B cell (primary cell): Measurements from ENCODE around the gene PHACTR1.

Experiments used
- EZH2 ChIP-seq: IDR thresholded peaks from 2 replicates; pipeline ENCODE4 v1.6.1; 2012; ENCODE audit warnings: borderline replicate concordance, low read depth, mild to moderate bottlenecking, moderate library complexity, low read length; ENCODE audit not compliant: insufficient read depth, poor library complexity, severe bottlenecking
- TF ChIP-seq, protein P1 (sequence below): fragments of 200-600 bp; IDR thresholded peaks from one replicate; pipeline ENCODE4 v1.8.0; 2022; ENCODE audit warnings: antibody characterized with exemption, mild to moderate bottlenecking

DNA sequence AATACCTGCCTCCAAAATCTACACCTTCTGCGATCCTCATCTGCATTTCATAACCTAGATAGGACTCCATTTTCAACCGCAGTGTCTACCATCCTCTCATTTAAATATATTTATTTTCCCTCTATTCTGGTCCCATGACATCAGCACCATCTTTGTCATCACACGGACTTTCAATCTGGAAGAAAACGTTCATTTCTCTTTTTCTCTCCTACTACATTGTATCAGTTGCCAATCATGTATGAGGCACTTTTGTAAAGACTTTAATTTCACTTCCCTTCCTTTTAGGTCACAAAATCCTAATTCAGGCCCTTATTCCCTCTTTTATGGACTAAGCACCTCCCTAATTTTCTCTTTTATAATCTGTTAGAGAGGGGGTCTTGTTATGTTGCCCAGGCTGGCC lies 89.6 kb downstream of the PHACTR1 start:
- no peak for TF ChIP-seq EZH2
- TF ChIP-seq, protein P1, sequence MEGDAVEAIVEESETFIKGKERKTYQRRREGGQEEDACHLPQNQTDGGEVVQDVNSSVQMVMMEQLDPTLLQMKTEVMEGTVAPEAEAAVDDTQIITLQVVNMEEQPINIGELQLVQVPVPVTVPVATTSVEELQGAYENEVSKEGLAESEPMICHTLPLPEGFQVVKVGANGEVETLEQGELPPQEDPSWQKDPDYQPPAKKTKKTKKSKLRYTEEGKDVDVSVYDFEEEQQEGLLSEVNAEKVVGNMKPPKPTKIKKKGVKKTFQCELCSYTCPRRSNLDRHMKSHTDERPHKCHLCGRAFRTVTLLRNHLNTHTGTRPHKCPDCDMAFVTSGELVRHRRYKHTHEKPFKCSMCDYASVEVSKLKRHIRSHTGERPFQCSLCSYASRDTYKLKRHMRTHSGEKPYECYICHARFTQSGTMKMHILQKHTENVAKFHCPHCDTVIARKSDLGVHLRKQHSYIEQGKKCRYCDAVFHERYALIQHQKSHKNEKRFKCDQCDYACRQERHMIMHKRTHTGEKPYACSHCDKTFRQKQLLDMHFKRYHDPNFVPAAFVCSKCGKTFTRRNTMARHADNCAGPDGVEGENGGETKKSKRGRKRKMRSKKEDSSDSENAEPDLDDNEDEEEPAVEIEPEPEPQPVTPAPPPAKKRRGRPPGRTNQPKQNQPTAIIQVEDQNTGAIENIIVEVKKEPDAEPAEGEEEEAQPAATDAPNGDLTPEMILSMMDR, result no peak
